MM.1S (cell line): ENCODE results near the gene CLCA2.

Experiments
- EZH2 ChIP-seq: fragments of 300-600 bp; sonication (generic); optimal IDR thresholded peaks from 2 replicates; pipeline ENCODE3; 2017; ENCODE audit warnings: low read depth, mild to moderate bottlenecking, antibody characterized with exemption, low read length, mixed read lengths
- TF ChIP-seq, protein P1 (sequence below): fragments of 300-600 bp; sonication (generic); IDR thresholded peaks from 2 replicates; pipeline ENCODE4 v1.5.1; 2016; ENCODE audit warnings: antibody characterized with exemption, low read length, mixed read lengths

DNA sequence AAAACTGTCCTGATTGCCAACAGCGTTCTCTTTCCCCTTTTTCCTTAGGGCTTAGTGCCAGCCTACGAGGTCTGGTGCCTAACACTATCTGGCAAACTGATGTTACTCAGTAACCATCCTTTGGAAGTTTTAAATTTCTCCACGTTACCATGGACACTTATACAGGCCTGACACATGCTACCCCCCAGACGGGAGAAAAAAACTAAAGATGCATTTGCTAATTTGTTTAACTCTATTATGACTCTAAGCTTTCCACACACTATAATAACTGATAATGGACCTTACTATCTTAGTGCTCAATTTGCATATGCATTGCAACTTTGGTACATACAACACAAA, 81.6 kb downstream of the CLCA2 start:
- TF ChIP-seq EZH2, result no peak
- TF ChIP-seq, protein P1, sequence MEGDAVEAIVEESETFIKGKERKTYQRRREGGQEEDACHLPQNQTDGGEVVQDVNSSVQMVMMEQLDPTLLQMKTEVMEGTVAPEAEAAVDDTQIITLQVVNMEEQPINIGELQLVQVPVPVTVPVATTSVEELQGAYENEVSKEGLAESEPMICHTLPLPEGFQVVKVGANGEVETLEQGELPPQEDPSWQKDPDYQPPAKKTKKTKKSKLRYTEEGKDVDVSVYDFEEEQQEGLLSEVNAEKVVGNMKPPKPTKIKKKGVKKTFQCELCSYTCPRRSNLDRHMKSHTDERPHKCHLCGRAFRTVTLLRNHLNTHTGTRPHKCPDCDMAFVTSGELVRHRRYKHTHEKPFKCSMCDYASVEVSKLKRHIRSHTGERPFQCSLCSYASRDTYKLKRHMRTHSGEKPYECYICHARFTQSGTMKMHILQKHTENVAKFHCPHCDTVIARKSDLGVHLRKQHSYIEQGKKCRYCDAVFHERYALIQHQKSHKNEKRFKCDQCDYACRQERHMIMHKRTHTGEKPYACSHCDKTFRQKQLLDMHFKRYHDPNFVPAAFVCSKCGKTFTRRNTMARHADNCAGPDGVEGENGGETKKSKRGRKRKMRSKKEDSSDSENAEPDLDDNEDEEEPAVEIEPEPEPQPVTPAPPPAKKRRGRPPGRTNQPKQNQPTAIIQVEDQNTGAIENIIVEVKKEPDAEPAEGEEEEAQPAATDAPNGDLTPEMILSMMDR, result no peak
